HG03442 (cell line): Measurements from ENCODE around the gene NOL4L.

Experiments used
- ATAC-seq: cut with Tn5 transposase; IDR thresholded peaks from one replicate; pipeline ENCODE4 v1.9.1; 2021; ENCODE audit warnings: mild to moderate bottlenecking, moderate library complexity; ENCODE audit not compliant: unreplicated experiment

The NOL4L gene

GRCh38 chr20:32613192-32614053 is 28.3 kb upstream of the NOL4L start:
- no peak for ATAC-seq

- ATAC-seq, result no peak
Observed at GRCh38 chr20:32612351-32613191, 27.4 kb upstream of the NOL4L start.

GRCh38 chr20:32611868-32612267 is 26.7 kb upstream of the NOL4L start:
- no peak for ATAC-seq

GRCh38 chr20:32611286-32611685 is 26.2 kb upstream of the NOL4L start:
- ATAC-seq, result no peak

- ATAC-seq, result no peak
Observed at GRCh38 chr20:32610472-32611218, 25.5 kb upstream of the NOL4L start.

GRCh38 chr20:32609993-32610392 is 24.9 kb upstream of the NOL4L start:
- no peak for ATAC-seq

- ATAC-seq, result no peak
Observed at GRCh38 chr20:32609111-32609773, 24.1 kb upstream of the NOL4L start.

GRCh38 chr20:32608664-32609015 is 23.5 kb upstream of the NOL4L start:
- no peak for ATAC-seq

GRCh38 chr20:32607727-32608663 is 22.9 kb upstream of the NOL4L start:
- no peak for ATAC-seq

- ATAC-seq, result no peak
Observed at GRCh38 chr20:32607324-32607723, 22.2 kb upstream of the NOL4L start.

- ATAC-seq, result no peak
Observed at GRCh38 chr20:32606790-32607189, 21.7 kb upstream of the NOL4L start.

- ATAC-seq, result no peak
Observed at GRCh38 chr20:32606107-32606506, 21.0 kb upstream of the NOL4L start.

- ATAC-seq, result no peak
Observed at GRCh38 chr20:32605167-32605656, 20.1 kb upstream of the NOL4L start.

GRCh38 chr20:32603046-32603726 is 18.1 kb upstream of the NOL4L start:
- ATAC-seq, result no peak

- no peak for ATAC-seq
Observed at GRCh38 chr20:32602273-32602672, 17.1 kb upstream of the NOL4L start.

GRCh38 chr20:32600681-32601237 is 15.6 kb upstream of the NOL4L start:
- no peak for ATAC-seq

- no peak for ATAC-seq
Observed at GRCh38 chr20:32599783-32600340, 14.7 kb upstream of the NOL4L start.

GRCh38 chr20:32598606-32599005 is 13.5 kb upstream of the NOL4L start:
- no peak for ATAC-seq
